ENCODE results near the gene ZSWIM7.

Gene ZSWIM7

DNA sequence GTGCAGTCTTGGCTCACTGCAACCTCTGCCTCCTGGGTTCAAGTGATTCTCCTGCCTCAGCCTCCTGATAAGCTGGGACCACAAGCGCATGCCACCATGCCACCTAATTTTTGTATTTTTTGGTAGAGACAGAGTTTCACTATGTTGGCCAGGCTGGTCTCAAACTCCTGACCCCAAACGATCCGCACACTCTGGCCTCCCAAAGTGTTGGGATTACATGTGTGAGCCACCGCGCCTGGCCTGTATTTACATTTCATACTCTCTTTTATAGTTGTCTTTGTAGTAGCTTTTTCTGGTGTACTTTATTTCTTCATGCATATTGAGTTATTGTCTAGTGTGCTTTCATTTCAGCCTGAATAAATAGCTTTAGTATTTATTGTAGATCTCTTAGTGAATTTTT lies 64.6 kb downstream of the ZSWIM7 start:
- TF ChIP-seq, protein P1, sequence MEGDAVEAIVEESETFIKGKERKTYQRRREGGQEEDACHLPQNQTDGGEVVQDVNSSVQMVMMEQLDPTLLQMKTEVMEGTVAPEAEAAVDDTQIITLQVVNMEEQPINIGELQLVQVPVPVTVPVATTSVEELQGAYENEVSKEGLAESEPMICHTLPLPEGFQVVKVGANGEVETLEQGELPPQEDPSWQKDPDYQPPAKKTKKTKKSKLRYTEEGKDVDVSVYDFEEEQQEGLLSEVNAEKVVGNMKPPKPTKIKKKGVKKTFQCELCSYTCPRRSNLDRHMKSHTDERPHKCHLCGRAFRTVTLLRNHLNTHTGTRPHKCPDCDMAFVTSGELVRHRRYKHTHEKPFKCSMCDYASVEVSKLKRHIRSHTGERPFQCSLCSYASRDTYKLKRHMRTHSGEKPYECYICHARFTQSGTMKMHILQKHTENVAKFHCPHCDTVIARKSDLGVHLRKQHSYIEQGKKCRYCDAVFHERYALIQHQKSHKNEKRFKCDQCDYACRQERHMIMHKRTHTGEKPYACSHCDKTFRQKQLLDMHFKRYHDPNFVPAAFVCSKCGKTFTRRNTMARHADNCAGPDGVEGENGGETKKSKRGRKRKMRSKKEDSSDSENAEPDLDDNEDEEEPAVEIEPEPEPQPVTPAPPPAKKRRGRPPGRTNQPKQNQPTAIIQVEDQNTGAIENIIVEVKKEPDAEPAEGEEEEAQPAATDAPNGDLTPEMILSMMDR (IDR thresholded peaks at IDR 0.05; ENCODE audit: low read depth, low read length, missing control alignments), result no peak
- no peak overlapping the region for H3K4me3 ChIP-seq (ENCODE audit: low read depth, low read length)
- DNase-seq (ENCODE audit: low read depth), result no peak

DNA sequence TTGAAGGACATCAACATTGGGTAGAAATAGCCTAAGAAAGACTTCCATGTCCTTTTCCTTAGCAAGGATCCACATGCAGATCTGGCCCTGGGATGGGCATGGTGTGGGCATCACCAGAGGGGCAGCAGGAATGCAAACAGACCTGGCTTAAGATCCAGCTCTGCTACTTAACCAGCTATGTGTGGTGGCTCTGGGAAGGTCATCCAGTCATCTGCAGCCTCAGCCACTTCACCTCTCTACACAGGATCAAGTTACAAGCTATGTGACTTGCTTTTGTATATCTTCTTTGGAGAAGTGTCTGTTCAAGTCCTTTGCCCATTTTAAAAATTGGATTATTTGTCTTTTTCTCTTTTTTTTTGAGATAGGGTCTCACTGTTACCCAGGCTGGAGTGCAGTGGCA lies 68.1 kb downstream of the ZSWIM7 start:
- no peak for DNase-seq (ENCODE audit: low read depth)
- no peak overlapping the region for H3K4me3 ChIP-seq (ENCODE audit: low read depth, low read length)
- TF ChIP-seq, protein P1 (IDR thresholded peaks at IDR 0.05; ENCODE audit: low read depth, low read length, missing control alignments), result no peak

DNA sequence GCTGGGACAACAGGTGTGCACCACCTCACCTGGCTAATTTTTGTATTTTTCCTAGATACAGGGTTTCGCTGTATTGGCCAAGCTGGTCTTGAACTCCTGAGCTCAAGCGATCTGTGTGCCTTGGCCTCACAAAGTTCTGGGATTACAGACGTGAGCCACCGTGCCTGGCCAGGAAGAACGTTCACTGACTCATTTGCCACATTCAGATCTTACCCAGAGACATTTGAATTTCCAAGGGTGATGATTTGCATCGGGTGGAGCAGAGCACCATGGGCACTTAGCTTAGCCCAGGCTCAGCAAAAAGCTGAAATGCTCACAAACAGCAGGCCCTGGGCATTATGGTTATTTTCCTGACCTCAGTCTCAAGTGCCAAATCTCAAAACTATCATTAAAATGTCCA lies 69.1 kb downstream of the ZSWIM7 start:
- TF ChIP-seq, protein P1 (IDR thresholded peaks at IDR 0.05; ENCODE audit: low read depth, low read length, missing control alignments), result no peak
- no peak for DNase-seq (ENCODE audit: low read depth)
- H3K4me3 ChIP-seq (ENCODE audit: low read depth, low read length), result no peak overlapping the region

DNA sequence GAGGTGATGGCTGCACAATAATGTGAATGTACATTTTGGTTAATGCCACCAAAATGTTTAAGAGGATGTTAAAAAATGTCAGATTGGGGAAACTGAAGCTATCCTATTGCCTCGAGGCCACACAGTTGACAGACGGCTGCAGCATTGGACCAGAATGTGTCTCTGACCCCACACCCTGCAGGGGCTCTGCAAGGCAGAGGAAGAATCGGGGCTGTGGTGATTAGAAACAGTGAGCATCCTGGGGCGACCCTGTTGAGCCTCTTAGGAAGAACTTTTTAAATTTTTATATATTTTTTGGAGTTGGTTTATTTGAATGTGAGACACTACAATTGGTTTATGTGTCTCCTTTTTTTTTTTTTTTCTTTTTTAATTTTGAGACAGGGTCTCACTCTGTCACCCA lies 69.6 kb downstream of the ZSWIM7 start:
- no peak overlapping the region for H3K4me3 ChIP-seq (ENCODE audit: low read depth, low read length)
- TF ChIP-seq, protein P1 (IDR thresholded peaks at IDR 0.05; ENCODE audit: low read depth, low read length, missing control alignments), result no peak
- no peak for DNase-seq (ENCODE audit: low read depth)

DNA sequence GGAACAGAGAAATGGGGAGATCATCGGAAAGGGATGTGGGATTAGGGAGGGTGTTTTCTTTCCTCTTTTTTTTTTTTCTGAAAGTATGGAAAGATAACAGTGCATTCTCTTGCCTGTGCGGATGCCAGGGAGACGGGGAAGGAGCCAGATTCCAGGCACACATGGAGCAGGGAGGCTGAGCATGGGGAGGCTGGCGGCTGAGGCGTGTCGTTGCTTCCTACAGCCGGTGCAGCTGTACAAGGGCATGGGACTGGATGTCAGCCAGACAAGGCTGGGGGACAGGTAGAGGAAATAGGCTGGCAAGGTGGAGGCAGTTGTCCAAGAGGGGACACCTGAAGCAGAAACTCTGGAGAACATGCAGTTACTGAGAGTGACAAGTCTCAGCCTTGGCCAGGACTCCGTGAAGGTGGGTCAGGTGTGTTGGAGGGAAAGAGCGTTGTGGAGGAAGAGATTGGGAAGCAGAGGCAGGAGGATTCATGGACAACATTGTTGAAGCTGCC lies 71.2 kb downstream of the ZSWIM7 start:
- H3K4me3 ChIP-seq (ENCODE audit: low read depth, low read length), result no peak overlapping the region
- TF ChIP-seq, protein P1 (IDR thresholded peaks at IDR 0.05; ENCODE audit: low read depth, low read length, missing control alignments), result no peak
- DNase-seq (ENCODE audit: low read depth), result no peak
